GM18508 (cell line): ENCODE data around the gene CRYBG3.
"Not testable (repeated sequence)": the region's sequence is repeated elsewhere in the genome, so short reads cannot be mapped to it uniquely, and the experiment has no call there.

Experiments
- ATAC-seq: cut with Tn5 transposase; IDR thresholded peaks from one replicate; pipeline ENCODE4 v1.9.1; 2021; ENCODE audit warnings: moderate number of reproducible peaks; ENCODE audit not compliant: insufficient read depth, unreplicated experiment

The CRYBG3 gene

DNA sequence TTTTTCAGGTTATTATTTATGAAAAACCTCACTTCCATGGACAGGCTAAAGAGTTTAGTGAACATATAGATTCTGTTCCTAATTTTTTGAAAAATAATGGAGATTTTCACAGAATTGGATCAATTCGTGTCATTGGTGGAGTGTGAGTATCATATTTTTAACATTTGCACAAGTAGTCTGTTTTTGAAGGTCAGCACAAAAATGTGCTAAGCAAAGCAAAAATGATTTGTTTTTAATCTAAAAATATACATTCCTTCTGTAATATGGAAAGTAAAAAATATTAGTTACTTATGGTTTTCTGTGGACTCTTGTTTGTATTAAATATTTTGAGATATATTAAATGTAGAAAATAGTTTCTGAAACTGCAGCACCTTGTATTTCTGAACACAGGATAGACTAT is 71.0 kb downstream of the CRYBG3 start:
- no peak for ATAC-seq

DNA sequence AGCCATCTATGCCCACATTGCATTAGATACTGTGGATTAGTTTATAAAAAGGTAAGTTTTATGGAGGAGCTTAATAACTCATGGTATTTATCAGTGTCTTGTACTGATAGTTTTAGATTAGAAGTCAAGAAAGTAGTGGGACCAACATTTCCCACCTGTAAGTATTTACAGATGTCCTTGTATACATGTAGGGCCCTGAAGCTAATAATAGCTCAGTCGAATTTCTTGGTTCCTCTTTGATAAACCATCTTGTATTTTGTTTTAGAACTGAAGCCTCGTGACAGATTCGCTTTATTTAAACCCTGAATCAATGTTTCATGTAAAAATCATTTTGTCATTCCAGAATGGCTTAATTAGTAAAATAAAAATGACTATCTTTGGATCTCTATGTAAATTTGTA is 73.4 kb downstream of the CRYBG3 start:
- ATAC-seq = no peak

DNA sequence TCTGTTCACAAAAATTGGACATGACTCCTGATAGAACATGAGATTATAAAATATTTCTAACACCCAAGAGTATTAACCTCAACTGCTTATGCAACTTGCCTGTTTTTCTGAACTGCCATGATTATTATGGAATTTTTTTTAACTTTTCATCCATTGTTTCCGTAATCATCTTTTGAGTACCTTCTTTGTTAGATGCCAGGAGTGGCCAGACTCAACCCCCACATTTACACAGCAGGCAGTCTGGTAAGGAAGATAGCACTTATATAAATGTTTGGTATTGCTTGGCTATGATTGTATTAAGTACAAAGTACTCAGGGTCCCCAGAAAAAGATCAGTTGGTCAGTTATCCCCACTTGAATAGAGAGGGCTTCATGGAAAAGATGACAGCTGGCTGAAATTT is 74.3 kb downstream of the CRYBG3 start:
- ATAC-seq = no peak

DNA sequence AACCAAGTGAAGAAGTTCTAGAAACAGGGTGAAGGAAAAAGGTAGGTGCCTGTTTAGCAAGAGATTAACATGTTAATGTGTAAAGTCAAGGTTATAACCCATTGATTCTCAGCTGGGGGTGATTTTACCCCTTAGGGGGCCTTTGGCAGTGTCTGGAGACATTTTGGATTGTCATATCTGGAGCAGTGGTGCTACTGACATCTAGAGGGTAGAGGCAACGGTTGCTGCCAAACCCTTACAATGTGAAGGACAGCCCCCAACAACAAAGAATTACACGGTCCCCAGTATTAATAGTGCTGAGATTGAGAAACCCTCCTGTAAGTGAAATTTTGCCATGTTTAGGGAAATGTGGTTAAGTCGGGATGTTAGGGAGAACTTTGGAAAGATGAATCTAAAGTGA is 74.7 kb downstream of the CRYBG3 start:
- ATAC-seq = no peak

DNA sequence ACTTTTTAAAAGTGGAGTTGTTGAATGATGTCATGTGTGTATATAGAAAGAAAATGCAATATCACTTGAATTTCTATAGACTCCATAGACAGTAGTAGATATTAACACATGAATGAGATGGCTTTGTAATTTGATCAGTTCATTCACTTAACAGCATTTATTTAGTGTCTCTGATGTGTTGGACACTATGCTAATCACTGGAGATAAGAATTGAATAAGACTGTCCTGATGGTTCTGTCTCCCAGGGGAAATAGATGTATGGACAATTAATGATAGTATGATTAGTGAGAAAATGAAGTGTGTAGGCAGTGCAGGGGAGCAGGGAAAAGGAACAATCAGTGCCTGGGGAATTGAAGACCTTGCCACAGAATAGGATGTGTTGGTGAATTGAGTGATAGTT is 77.5 kb downstream of the CRYBG3 start:
- no peak for ATAC-seq

DNA sequence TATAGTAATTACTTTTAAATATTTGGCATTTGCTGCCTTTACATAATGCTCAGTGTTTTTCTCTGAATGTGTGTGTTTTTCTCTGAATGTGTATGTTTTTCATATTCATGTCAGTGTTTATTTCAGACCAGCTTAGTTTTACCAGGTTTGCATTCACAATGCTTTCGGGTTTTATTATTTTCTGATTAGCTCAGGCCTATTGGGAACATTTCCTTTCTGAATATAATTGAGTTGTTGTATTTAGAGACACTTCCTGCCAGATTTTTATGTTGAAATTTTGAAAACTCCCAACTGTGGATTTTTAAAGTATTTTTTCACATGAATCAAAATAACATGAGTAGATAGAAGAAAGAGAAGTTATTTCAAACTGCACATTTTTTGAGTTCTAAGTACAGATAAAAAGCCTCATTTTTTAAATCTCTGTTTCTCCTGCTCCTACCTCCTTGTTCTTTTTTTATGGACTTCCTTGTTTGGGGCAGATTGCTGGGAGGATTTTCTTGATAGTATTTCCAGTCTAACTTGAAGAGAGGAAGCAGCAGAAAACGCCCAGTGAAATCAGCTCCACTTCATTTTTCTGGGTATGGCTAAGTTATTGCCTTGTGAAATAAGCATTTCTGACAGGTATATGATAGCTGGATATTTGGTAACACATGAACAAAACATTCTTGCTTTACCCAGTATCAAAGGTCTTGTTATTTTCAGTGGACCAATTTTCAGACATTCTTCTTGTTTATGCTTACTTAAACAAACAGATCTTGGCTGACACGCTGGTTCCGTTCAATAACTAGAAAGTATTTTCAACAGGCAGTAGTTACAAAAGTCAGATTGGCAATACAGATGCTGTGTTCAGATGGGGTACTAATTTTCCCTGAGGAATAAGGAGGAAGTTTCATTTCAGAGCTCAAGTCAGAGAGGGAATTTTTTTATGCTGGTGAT is 79.8 kb downstream of the CRYBG3 start:
- ATAC-seq = no peak

DNA sequence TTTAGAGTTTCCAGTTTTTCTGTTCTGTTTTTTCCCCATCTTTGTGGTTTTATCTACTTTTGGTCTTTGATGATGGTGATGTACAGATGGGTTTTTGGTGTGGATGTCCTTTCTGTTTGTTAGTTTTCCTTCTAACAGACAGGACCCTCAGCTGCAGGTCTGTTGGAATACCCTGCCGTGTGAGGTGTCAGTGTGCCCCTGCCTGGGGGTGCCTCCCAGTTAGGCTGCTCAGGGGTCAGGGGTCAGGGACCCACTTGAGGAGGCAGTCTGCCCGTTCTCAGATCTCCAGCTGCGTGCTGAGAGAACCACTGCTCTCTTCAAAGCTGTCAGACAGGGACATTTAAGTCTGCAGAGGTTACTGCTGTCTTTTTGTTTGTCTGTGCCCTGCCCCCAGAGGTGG is 88.0 kb downstream of the CRYBG3 start:
- not testable (repeated sequence) for ATAC-seq

DNA sequence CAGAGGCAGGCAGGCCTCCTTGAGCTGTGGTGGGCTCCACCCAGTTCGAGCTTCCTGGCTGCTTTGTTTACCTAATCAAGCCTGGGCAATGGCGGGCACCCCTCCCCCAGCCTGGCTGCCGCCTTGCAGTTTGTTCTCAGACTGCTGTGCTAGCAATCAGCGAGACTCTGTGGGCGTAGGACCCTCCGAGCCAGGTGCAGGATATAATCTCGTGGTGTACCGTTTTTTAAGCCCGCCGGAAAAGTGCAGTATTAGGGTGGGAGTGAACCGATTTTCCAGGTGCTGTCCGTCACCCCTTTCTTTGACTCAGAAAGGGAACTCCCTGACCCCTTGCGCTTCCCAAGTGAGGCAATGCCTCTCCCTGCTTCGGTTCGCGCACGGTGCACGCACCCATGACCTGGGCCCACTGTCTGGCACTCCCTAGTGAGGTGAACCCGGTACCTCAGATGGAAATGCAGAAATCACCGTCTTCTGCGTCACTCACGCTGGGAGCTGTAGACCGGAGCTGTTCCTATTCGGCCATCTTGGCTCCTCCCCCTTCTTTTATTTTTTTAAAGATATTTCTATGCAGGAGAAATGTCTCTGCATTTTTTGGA is 88.5 kb downstream of the CRYBG3 start:
- not testable (repeated sequence) for ATAC-seq

DNA sequence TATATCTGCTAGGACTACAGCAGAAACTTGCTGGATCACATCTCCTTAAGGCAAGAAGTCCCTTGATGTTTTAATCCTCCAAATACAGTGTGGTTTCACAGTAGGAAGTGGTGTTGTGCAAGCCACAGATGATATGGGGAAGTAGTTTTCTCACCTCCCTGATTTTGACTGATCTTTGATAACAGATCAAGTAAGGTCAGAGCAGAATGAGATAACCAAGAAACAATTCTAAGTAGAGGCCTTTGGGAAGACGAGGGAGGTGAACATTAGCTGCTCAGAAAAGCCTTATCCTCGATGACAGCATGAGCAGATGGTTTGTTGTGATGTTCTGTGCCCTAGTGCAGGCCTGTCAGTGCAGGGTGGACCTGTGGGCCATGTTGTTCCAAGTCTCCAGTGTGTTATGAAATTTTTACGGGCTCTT is 89.1 kb downstream of the CRYBG3 start:
- ATAC-seq = no peak

DNA sequence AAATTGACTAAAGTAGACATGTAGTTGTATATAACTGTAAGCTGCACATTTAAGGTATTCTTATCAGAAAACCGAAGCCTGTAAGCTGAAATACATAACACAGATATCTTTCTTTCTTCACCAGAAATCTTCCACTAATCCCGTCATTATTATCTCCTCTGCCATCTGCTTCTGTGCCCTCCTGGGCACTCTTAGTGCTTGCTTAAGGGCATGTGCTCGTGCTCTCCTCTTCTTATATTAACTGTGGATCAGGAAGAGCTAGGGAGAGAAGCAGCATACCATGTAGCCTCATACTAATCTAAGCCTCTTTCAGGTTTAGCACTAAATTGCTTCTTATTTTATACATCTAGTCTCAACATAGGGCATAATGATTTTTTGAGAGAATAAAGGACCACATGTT is 89.6 kb downstream of the CRYBG3 start:
- no peak for ATAC-seq

DNA sequence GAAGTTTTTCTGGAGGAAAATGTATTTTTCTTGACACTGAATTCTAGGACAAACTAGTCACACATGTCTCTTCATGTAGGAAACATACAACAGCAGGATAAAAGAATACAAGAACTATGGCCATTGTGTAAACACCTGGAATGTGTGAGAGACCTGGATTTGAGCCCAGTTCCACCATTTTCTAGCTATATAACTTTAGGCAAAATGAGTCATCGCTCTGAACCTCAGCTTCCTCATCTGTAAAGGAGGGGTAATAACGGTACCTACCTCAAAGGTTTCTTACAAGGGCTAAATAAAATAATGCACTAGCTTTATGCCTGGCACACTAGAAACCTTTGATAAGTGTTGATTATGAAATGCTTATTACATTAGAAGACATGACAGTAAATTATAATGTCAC is 92.6 kb downstream of the CRYBG3 start:
- no peak for ATAC-seq

DNA sequence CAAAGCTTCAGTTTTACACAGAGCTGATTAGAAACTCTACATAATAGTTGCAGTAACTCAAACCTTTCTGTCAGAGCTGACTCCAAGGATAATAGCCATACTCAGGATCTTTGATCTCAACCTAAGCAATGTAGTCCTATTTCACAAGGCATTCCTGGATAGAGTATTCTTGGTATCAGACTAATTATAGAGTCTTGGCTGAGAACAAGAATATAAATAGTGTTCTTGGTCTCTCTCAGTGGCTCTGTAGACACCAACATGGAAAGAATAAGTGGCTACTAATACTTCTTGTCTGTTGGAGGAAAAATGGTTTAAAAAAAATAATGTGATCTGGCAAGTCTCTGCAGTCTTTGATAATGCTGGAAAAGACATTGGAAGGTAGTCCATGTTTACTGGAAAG is 94.8 kb downstream of the CRYBG3 start:
- ATAC-seq = no peak

DNA sequence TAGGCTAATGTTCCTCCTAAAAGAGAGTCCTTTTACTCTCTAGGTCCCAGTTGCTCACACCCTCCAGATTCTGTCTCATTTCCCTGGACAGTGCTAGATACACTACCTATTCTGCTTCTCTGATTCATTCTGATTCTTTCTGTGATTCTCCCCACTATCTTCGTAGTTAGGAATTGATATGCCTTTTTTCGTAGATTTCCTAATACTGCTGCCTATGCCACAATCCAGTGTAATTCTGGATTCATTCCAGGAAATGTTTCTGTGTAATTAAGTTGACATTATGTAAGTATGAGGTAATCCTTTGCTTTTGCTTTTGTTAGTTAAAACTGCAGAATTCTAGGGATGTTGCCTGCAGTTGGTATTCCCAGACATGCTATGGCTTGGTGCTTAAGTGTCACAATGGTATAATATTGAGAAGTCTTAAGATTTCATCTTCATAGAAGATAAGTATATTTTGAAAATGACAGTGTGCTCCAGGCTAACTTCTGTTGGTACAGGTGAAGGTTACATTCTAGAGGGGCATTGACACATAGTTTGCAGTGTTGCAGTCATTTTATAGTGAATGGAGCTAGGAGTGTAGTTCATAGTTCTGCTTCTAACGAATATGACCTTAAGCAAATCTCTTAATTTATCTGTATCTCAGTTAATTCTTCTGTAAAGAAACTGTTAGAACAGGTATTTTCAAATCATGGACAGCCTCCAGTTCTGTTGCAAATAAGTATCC is 96.2 kb downstream of the CRYBG3 start:
- no peak for ATAC-seq

DNA sequence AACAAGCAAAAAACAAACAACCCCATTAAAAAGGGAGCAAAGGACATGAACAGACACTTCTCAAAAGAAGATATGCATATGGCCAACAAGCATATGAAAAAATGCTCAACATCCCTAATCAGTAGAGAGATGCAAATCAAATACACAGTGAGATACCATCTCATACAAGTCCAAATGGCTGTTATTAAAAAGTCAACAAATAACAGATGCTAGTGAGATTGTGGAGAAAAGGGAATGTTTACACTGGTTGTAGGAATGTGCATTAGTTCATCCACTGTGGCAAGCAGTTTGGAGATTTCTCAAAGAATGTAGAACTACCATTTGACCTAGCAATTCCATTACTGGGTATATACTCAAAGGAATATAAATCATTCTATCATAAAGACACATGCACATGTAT is 105.9 kb downstream of the CRYBG3 start:
- ATAC-seq = no peak

DNA sequence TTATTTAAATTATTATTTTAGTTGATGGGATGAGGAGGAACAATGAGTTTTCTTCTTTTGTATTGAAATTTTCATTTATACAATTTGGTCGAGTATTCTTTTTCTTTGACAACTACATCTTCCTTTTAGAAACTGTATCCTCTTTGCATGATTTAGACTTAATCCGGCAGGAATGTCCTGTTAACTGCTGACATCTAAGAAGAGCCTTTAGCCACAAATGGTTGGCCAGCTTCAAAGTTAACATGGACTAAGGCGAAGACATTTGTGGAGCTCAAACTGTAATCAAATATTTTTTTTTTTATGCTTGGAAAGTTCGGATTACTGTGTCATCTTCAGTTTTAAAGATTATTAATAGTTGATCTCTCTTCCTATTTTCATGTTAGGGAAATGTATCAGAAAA is 107.2 kb downstream of the CRYBG3 start:
- no peak for ATAC-seq

DNA sequence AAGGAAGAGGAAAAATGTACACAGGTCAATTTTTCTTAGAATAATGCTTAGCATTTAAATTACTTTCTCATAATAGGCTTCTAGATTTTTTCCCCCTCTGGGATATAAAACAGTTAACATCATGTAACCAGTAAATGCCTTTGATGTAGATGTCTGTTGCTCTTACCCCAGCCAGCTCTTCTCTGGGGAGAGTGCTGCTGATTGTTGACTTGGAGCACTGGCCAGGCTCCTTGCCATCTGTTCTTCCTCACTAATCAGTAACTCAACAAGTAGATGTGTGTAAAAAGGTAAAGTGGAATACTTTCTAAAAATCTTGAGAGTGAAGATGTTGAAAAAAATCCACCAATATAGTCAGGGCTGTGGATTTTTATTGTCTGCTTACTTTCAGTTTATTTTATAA is 108.2 kb downstream of the CRYBG3 start:
- ATAC-seq = no peak

DNA sequence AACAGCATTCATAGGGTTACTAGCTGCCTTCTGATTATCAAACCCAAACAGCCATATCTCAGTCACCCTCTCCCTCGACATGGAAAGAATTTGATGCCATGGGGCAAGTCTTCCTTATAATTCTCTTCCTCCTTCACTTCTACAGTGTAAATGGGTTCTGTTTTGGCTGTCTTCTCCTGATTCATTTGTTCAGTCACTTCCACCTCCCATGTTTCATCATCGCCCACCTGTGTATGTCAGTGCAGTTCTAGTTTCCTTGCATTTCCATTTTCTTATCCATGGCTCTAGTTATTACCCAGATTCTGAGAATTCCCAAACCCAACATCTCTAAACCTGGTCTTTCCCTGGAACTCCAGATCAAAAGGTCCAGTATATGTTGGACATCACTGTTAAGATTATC is 109.4 kb downstream of the CRYBG3 start:
- ATAC-seq = no peak

DNA sequence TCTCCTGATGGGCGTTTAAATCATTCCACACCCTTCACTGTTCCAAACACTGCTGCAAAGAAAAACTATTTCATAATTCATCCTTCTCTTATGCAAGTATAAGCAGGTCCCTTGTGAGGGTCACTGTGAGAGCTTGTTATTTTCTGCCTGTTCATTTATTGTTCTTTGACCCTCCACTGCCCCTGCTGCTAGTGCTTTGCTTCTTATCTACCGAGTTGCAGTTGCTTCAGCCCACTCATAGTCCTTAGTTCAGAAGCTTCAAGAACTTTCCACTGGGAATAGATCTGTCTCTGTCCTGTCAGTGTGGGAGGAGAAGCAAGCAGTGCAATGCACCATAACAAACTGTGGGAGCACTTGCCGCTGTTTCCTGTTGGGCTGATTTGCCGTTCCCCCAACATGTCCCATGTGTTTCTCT is 110.6 kb downstream of the CRYBG3 start:
- ATAC-seq = no peak

DNA sequence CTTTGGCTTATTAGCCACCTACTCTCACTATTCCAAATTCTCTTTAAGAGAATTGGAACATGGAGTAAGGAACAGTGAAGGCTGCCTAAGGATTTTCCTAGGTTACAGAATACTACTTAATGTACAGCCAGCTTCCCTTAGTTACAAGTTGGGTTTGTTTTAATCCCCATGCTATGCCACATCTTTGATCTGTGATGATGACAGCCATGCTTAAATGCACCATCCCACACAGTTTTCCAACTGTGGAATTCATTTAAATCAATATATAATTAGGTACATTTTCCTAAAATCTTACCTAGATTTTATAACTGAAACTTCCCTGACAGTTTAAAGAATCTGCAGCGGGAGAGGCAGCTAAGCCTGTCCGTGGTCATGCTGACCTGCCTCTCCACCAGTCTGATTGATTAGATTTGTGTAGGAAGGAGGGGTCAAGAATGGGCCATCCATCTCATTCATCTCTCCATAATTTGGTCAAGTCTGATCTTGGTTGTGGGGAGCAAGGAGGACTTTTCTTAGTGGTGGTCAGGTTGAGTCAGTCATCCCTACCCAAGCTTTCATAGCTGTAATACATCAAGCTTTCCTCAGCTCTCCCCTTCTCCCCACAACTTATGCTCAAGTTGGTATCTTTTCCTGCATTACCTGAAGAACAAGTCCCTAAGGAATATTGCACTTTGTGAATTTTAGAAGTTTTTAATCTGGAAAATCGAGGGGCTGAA is 113.3 kb downstream of the CRYBG3 start:
- no peak for ATAC-seq

DNA sequence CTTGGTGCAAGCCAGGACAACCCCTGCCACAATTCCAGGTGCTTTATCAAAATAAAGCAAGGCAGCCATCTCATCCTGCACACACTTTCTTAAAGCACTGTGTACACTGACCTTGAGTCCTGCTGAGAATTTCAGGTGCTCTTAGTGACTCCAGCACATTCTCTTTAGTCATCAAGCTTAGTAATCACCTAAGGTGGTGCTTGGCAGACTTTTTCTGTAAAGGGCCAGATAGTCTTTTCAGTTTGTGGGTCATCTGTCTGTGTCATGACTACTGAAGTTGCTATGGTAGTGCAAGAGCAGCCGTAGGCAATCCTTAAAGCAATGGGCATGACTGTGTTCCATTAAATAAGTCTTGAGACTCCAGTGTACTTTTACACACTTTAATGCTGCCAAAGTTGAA is 114.0 kb downstream of the CRYBG3 start:
- ATAC-seq = no peak

DNA sequence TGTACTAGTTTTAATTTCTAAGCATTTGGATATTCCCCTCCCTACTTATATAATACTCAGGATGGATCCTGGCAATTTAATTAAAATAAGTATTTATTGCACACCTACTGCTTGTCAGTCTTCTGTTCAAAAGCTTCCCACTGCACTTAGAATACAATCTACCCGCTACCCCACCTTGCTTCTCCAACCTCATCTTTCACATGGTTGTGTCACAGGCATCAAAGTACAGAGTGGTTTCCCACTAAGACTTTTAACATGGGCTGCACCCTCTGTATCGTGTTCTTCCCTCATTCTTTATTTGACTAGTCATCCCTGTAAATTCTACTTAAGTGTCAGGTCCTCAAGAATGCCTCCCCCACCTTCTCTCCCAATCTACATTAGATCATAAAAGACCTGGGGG is 115.4 kb downstream of the CRYBG3 start:
- no peak for ATAC-seq
